H9 (cell line): ENCODE results near the gene MFRP. TPM values are rescaled to one million over a fixed set of nuclear protein-coding genes. Genes with fewer than 3 reads are reported as not detected.

Source experiments
- DNase-seq: peaks from one replicate; pipeline ENCODE4 v3.0.0-alpha.2; 2017
- H2AFZ ChIP-seq: one replicate; pipeline ENCODE4 v1.6.1; 2013; ENCODE audit warnings: mild to moderate bottlenecking, low read length, control low read depth, moderate library complexity
- H2AK5ac ChIP-seq: 2 replicates; pipeline ENCODE4 v1.6.1; 2013; ENCODE audit warnings: low read length, control low read depth, mixed read lengths; ENCODE audit not compliant: insufficient read length
- H2BK120ac ChIP-seq: one replicate; pipeline ENCODE4 v1.6.1; 2013; ENCODE audit warnings: low read depth, mild to moderate bottlenecking, low read length, control low read depth, inconsistent platforms; ENCODE audit not compliant: poor library complexity, severe bottlenecking
- H2BK12ac ChIP-seq: 2 replicates; pipeline ENCODE4 v1.6.1; 2013; ENCODE audit warnings: low read length, control low read depth, mixed read lengths, low read depth; ENCODE audit not compliant: insufficient read length
- H2BK15ac ChIP-seq: 2 replicates; pipeline ENCODE4 v1.6.1; 2013; ENCODE audit warnings: low read depth, low read length, control low read depth
- H2BK20ac ChIP-seq: one replicate; pipeline ENCODE4 v1.6.1; 2013; ENCODE audit warnings: low read depth, mild to moderate bottlenecking, low read length, control low read depth, inconsistent platforms; ENCODE audit not compliant: poor library complexity, severe bottlenecking
- H2BK5ac ChIP-seq: 2 replicates; pipeline ENCODE4 v1.6.1; 2013; ENCODE audit warnings: low read length, control low read depth, mixed read lengths; ENCODE audit not compliant: insufficient read length
- H3K14ac ChIP-seq: 2 replicates; pipeline ENCODE4 v1.6.1; 2013; ENCODE audit warnings: low read length, control low read depth; ENCODE audit not compliant: insufficient read depth
- H3K18ac ChIP-seq: 2 replicates; pipeline ENCODE4 v1.6.1; 2013; ENCODE audit warnings: low read depth, mild to moderate bottlenecking, mixed read lengths, low read length, control low read depth; ENCODE audit not compliant: insufficient read length
- H3K23ac ChIP-seq: 2 replicates; pipeline ENCODE4 v1.6.1; 2013; ENCODE audit warnings: low read length, control low read depth, mixed read lengths, low read depth; ENCODE audit not compliant: insufficient read length
- H3K23me2 ChIP-seq: 2 replicates; pipeline ENCODE4 v1.6.1; 2013; ENCODE audit warnings: low read depth, mild to moderate bottlenecking, mixed read lengths, low read length, control low read depth; ENCODE audit not compliant: insufficient read length, poor library complexity, severe bottlenecking
- H3K27ac ChIP-seq: 2 replicates; pipeline ENCODE4 v1.5.1; 2013; ENCODE audit warnings: low read length, control low read depth, mixed read lengths, low read depth; ENCODE audit not compliant: insufficient read length
- H3K27me3 ChIP-seq: 2 replicates; pipeline ENCODE4 v1.6.1; 2013; ENCODE audit warnings: low read length, control low read depth, inconsistent platforms; ENCODE audit not compliant: insufficient read depth
- H3K4ac ChIP-seq: 2 replicates; pipeline ENCODE4 v1.6.1; 2013; ENCODE audit warnings: low read depth, mild to moderate bottlenecking, control low read depth, inconsistent platforms, low read length, moderate library complexity
- H3K4me1 ChIP-seq: 2 replicates; pipeline ENCODE4 v1.6.1; 2013; ENCODE audit warnings: low read length, control low read depth, inconsistent platforms; ENCODE audit not compliant: insufficient read depth
- H3K4me2 ChIP-seq: 2 replicates; pipeline ENCODE4 v1.6.1; 2013; ENCODE audit warnings: low read length, control low read depth, mixed read lengths; ENCODE audit not compliant: insufficient read length, insufficient read depth
- H3K56ac ChIP-seq: 2 replicates; pipeline ENCODE4 v1.6.1; 2013; ENCODE audit warnings: low read depth, mild to moderate bottlenecking, mixed read lengths, low read length, control low read depth; ENCODE audit not compliant: insufficient read length
- H3K79me1 ChIP-seq: 2 replicates; pipeline ENCODE4 v1.6.1; 2013; ENCODE audit warnings: low read depth, mild to moderate bottlenecking, moderate library complexity, low read length, control low read depth, inconsistent platforms; ENCODE audit not compliant: insufficient read depth, poor library complexity, severe bottlenecking
- H3K79me2 ChIP-seq: 2 replicates; pipeline ENCODE4 v1.6.1; 2013; ENCODE audit warnings: low read length, control low read depth, inconsistent platforms; ENCODE audit not compliant: insufficient read depth
- H3K9ac ChIP-seq: 2 replicates; pipeline ENCODE4 v1.6.1; 2013; ENCODE audit warnings: low read length, control low read depth, mixed read lengths; ENCODE audit not compliant: insufficient read length; ENCODE audit errors: extremely low read depth
- H3K9me3 ChIP-seq: one replicate; pipeline ENCODE4 v1.6.1; 2013; ENCODE audit warnings: low read depth, low read length, inconsistent platforms; ENCODE audit not compliant: control insufficient read depth
- H3T11ph ChIP-seq: one replicate; pipeline ENCODE4 v1.6.1; 2013; ENCODE audit warnings: mild to moderate bottlenecking, low read length, control low read depth, inconsistent platforms
- H4K20me1 ChIP-seq: one replicate; pipeline ENCODE4 v1.6.1; 2013; ENCODE audit not compliant: control insufficient read depth, insufficient read length, insufficient read depth
- H4K5ac ChIP-seq: 2 replicates; pipeline ENCODE4 v1.6.1; 2013; ENCODE audit warnings: low read depth, mild to moderate bottlenecking, mixed read lengths, low read length, control low read depth; ENCODE audit not compliant: insufficient read length
- H4K8ac ChIP-seq: replicated peaks from 2 replicates; pipeline ENCODE4 v1.6.1; 2013; ENCODE audit warnings: low read length, control low read depth, mixed read lengths, low read depth; ENCODE audit not compliant: insufficient read length
- H4K91ac ChIP-seq: 2 replicates; pipeline ENCODE4 v1.6.1; 2013; ENCODE audit warnings: low read depth, mild to moderate bottlenecking, moderate library complexity, mixed read lengths, low read length, control low read depth; ENCODE audit not compliant: insufficient read length
- H3K27ac Mint-ChIP-seq, 3 experiments: 2 replicates in 2 of 3; 3 replicates in 1 of 3; pipeline ENCODE4 v1.8.0; 2020 to 2021; ENCODE audit warnings: mixed read lengths in 3 of 3, mild to moderate bottlenecking in 1 of 3, moderate library complexity in 1 of 3
- H3K27me3 Mint-ChIP-seq: 2 replicates; pipeline ENCODE4 v1.8.0; 2021; ENCODE audit warnings: low read depth, mild to moderate bottlenecking, moderate library complexity, mixed read lengths
- H3K36me3 Mint-ChIP-seq, 3 experiments: 2 replicates in 2 of 3; 3 replicates in 1 of 3; pipeline ENCODE4 v1.8.0; 2020 to 2021; ENCODE audit warnings: low read depth in 3 of 3, mixed read lengths in 3 of 3; ENCODE audit not compliant: insufficient read depth in 1 of 3
- H3K4me1 Mint-ChIP-seq, 2 experiments: 2 replicates each; pipeline ENCODE4 v1.8.0; 2020; ENCODE audit warnings: mixed read lengths in 2 of 2
- H3K4me3 Mint-ChIP-seq, 2 experiments: 2 replicates in 1 of 2; 3 replicates in 1 of 2; pipeline ENCODE4 v1.8.0; 2020 to 2021; ENCODE audit warnings: mild to moderate bottlenecking in 2 of 2, mixed read lengths in 2 of 2, moderate library complexity in 1 of 2
- H3K9me3 Mint-ChIP-seq, 2 experiments: 2 replicates in 1 of 2; 3 replicates in 1 of 2; pipeline ENCODE4 v1.8.0; 2020; ENCODE audit warnings: mild to moderate bottlenecking in 2 of 2, mixed read lengths in 2 of 2, moderate library complexity in 1 of 2
- CTCF ChIP-seq: fragments of 200-600 bp; sonication (generic); conservative IDR thresholded peaks from 3 replicates; pipeline ENCODE4 v1.8.0; 2021; ENCODE audit warnings: antibody characterized with exemption, mild to moderate bottlenecking
- WGBS: extraction: QIAGEN DNeasy Blood & Tissue Kit; methylation state at CpG from one replicate; pipeline ENCODE4 v1.1.7; 2013; ENCODE audit warnings: missing lambda C conversion rate, low lambda C conversion rate, mixed read lengths; ENCODE audit not compliant: insufficient read length; ENCODE audit errors: extremely low coverage; 5-methylcytosine and 5-hydroxymethylcytosine counted together
- total RNA-seq: library from RNA; stranded (reverse); gene quantifications from 2 replicates; pipeline ENCODE4 v1.2.1, GENCODE V29; 2021

Gene MFRP
- total RNA-seq, 1 experiment from 2014 or later = not detected

DNA sequence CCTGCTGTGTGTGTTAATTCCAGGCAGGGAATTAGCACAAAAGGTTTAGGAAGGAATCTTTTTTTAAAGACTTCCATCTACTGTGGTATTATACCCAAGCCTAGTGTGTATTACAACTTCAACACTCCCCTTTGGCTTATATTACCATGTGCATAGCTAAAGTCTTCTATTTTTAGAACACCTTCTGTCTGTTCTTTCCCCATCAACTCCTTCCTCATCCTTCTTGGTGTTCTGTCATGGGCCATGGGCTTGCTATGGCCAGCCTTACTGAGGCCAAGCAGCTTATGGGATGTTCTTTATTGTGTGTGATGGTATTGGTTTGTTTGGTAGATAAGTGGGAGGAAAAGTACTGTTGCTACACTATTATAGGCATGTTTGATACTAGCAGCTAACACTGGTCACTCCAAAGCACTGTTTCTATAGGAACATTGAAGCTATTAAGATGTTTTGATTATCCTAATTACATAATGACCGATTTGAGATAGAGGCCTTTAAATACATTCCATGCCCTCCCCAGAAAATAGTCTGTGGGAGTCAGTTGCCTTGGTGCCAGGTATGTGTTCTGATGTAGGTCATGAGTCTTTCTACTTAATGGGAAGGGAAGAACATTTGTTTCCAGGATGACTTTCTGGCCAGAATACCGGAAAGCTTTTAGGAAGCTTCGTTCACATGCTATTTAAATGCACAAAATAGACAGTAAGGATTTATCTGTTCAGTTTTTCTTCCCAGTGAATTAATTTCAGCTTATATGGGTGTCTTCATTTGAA lies 46.1 kb downstream of the MFRP start:
- DNase-seq = no peak
- Histone ChIP-seq H3K27me3 (no peaks in the 10 kb centered on the region), H2BK120ac (no peak overlapping the region), H3K4ac (no peak overlapping the region), H4K20me1 (no peaks in the 10 kb centered on the region), H3K9ac (no peak overlapping the region), H4K5ac (no peak overlapping the region), H4K8ac (no peak overlapping the region), H2BK5ac (no peak overlapping the region), H3K9me3 (no peaks in the 10 kb centered on the region), H4K91ac (no peak overlapping the region), H3T11ph (no peak overlapping the region), H3K18ac (no peak overlapping the region), H2BK12ac (no peak overlapping the region), H3K27ac (no peak overlapping the region), H3K79me2 (no peaks in the 10 kb centered on the region), H3K56ac (no peak overlapping the region), H3K4me1 (no peaks in the 10 kb centered on the region), H2AK5ac (no peak overlapping the region), H2BK15ac (no peak overlapping the region), H3K14ac (no peak overlapping the region), H3K4me2 (no peak overlapping the region), H3K23me2 (no peaks in the 10 kb centered on the region), H3K79me1 (no peaks in the 10 kb centered on the region), H2BK20ac (no peak overlapping the region), H2AFZ (no peak overlapping the region), H3K23ac (no peak overlapping the region)
- H3K4me1 Mint-ChIP-seq = 0 out of 4 replicates have a peak, but pooled peaks cover 0 to 3% of the 10 kb centered on the region in 2 experiments
- no peak overlapping the region for H3K4me3 Mint-ChIP-seq
- no peaks in the 10 kb centered on the region for H3K27me3 Mint-ChIP-seq
- H3K36me3 Mint-ChIP-seq = peaks cover 26 to 83% (median 81%) of the 10 kb centered on the region in 3 experiments; a peak in 6 of 7 replicates
- TF ChIP-seq CTCF = no peak
- WGBS = no CpG with 5 or more reads among the region's 3 CpGs
- H3K27ac Mint-ChIP-seq = no peak overlapping the region
- H3K9me3 Mint-ChIP-seq = no peaks in the 10 kb centered on the region
